Dermis microvascular lymphatic vessel endothelial cell (primary cell): Measurements from ENCODE around the gene PEAR1. TPM values are rescaled to one million over a fixed set of nuclear protein-coding genes. Genes with fewer than 3 reads are reported as not detected.

ENCODE experiments used
- DNase-seq, 2 donors: peaks; one replicate each; pipeline versions ENCODE4 v3.0.0 to v3.0.0-alpha.2; 2010; ENCODE audit warnings: low read depth in 2 of 2
- total RNA-seq: library from RNA; depleted of rRNA; stranded (reverse); fragments of >200 nt; gene quantifications from 2 replicates; pipeline ENCODE4 v1.2.1, GENCODE V29; 2014

Gene PEAR1, protein sequence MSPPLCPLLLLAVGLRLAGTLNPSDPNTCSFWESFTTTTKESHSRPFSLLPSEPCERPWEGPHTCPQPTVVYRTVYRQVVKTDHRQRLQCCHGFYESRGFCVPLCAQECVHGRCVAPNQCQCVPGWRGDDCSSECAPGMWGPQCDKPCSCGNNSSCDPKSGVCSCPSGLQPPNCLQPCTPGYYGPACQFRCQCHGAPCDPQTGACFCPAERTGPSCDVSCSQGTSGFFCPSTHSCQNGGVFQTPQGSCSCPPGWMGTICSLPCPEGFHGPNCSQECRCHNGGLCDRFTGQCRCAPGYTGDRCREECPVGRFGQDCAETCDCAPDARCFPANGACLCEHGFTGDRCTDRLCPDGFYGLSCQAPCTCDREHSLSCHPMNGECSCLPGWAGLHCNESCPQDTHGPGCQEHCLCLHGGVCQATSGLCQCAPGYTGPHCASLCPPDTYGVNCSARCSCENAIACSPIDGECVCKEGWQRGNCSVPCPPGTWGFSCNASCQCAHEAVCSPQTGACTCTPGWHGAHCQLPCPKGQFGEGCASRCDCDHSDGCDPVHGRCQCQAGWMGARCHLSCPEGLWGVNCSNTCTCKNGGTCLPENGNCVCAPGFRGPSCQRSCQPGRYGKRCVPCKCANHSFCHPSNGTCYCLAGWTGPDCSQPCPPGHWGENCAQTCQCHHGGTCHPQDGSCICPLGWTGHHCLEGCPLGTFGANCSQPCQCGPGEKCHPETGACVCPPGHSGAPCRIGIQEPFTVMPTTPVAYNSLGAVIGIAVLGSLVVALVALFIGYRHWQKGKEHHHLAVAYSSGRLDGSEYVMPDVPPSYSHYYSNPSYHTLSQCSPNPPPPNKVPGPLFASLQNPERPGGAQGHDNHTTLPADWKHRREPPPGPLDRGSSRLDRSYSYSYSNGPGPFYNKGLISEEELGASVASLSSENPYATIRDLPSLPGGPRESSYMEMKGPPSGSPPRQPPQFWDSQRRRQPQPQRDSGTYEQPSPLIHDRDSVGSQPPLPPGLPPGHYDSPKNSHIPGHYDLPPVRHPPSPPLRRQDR
- 10.9 and 25.2 TPM in 2 replicates for total RNA-seq

- peak; percentile 65 to 87 for DNase-seq
Observed at GRCh38 chr1:156893048-156893953, at the start of gene PEAR1. Gene PEAR1, plus strand, starts transcription at chr1:156893718. Its CDS starts 10,209 bp downstream, at chr1:156903927.

DNA sequence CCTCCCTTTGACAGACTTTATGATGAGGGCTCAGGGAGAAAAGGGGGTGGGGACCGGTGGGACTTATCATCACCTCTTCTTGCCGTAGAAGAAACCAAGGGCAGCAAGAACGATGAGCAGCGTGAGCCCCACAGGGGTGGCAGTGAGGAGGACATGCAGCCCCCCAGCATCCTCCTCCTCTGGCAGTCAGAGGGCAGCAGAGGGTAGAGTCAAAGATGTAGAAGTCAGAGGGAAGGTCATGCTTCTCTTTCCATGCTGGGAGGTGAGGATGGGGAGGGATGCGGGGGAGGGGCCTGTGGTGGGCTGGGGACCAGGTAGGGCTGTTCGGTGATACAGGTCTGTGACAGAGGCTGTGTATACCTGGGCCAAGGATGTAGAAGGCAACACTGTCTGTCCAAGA lies 49.4 kb upstream of the PEAR1 start:
- no peak for DNase-seq

DNA sequence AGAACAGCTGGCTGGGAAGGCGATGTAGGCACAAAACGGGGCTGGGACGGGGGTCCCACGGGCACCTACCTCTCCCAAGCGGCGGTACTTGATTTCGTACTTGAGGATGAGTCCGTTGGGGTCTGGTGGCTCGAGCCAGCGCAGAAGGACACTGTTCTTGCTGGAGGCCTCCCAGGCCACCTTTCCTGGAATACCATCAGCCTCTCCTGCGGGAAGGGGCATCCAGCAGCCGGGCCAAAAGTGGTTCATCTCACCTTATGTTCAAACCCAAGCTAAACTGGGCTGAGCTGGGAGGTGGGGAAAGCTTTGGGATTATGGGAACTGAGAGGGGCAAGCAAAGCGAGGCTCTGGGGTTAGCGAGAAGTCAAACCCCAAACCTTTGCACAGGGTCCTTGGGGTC lies 48.9 kb upstream of the PEAR1 start:
- DNase-seq: no peak

GRCh38 chr1:156845055-156845952 lies 48.2 kb upstream of the PEAR1 start:
- DNase-seq: no peak

DNA sequence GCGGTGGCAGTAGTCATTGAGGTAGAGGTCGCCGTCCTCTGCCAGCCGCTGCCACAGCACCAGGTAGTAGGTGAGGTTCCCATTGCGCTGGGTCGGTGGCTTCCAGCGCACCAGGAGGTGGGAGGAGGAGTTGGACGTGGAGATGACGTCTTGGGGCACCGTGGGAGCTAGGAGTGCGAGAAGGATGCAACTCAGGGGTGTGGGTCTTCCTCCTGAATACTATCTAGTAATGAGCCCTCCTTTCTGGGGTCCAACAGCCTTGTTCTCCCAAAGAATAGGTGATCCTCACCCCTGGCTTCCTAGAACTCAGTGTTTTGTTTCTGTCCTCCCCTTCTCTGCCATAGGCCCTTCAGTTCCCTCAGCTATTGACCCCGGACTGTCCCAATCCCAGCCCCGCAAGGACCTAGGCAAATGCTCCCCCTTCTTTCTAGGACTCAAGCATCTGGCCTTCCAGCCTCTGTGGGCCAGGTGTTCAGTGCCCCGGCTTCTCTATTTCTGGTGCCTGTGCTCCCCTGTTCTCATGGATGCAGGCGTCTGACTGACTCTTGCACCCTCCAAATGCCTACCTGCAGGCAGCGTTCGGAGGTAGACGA lies 47.5 kb upstream of the PEAR1 start:
- no peak for DNase-seq

- DNase-seq: no peak
Observed at GRCh38 chr1:156846643-156847042, 46.9 kb upstream of the PEAR1 start.

- DNase-seq: no peak
Observed at GRCh38 chr1:156847591-156848460, 45.7 kb upstream of the PEAR1 start.

- no peak for DNase-seq
Observed at GRCh38 chr1:156848461-156849150, 44.9 kb upstream of the PEAR1 start.

- no peak for DNase-seq
Observed at GRCh38 chr1:156849151-156849496, 44.4 kb upstream of the PEAR1 start.

GRCh38 chr1:156851779-156852417 lies 41.6 kb upstream of the PEAR1 start:
- no peak for DNase-seq

DNA sequence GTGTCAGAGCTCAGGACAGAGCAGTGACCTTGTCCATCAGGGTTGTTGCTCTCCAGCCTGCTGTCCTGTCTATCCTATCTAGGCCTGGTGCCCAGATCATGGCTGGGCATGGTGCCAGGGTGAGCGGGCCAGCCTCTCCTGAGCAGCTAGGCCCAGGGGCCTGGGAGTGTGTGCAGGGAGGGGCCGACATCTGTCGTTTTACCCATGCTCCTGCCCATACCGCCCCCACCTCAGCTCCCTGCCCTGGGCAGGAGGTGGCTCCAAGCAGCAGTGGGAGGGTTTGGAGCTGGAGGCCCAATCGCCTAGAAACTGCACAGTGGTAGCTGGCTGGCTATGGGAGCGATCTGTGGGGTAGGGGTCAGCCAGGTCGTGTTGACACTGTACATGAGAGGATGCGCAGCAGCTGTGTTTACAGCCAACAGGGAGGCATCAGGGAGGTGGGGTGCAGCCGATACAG lies 41.1 kb upstream of the PEAR1 start:
- DNase-seq: peak; percentile 28 to 37

DNA sequence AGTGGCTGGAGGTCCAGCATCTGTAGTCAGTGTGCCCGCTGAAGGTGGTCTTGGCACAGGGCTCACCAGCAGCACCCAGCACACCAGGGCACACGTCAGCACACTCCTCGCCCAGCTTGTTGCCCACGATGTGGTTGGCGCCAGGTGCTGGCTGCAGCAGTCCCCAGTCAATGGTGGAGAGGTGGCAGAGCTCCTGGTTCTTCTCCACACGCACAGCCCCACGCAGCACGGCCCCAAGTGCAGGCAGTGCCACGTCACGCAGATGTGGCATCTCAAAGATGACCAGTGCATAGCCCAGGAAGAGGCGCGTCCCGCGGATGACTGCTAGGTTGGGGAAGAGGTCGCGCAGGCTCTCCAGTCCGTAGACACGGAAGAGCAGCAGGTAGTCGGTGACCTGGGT lies 39.8 kb upstream of the PEAR1 start:
- no peak for DNase-seq

DNA sequence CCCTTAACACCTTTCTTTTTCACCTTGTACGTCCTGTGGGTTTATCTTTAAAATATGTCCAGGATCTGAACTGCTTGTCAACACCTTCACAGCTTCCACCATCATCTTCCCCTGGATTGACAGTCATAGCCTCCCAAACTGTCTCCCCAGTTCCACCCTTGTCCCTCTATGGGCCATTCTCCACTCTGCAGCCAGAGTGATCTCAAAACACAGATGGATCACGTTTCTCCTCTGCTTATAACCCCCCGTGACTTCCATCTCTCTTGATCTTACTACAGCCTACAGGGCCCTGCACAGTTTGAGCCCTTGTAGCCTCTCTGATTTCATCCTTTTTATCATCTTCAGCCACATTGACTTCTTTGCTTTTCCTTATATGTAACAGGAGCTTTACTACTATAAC lies 38.9 kb upstream of the PEAR1 start:
- no peak for DNase-seq

DNA sequence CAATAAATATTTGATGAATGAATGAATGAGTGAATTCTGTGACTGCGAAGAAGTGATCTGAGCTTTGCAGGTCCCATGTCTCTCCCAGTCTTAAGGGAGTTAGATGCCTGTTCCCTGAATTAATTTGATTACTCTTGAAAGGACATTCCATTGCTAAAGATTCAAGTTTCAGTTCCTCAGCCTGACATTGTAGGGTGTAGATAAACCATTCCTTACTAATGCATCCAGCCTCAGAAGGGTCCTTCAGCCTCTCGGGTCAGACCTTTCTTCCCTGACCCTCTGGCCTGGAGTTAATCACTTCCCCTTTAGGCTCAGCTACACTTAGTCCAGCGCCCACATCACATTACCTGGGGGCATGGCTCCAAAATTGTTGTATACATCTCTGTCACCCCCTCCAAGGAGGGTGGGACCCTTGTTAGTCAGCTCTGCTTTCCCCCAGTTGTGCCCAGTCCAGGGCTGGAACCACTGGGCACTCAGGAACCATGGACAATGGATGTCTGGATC lies 37.2 kb upstream of the PEAR1 start:
- DNase-seq: no peak

- no peak for DNase-seq
Observed at GRCh38 chr1:156857532-156857931, 36.0 kb upstream of the PEAR1 start.

- DNase-seq: no peak
Observed at GRCh38 chr1:156858555-156858956, 35.0 kb upstream of the PEAR1 start.

DNA sequence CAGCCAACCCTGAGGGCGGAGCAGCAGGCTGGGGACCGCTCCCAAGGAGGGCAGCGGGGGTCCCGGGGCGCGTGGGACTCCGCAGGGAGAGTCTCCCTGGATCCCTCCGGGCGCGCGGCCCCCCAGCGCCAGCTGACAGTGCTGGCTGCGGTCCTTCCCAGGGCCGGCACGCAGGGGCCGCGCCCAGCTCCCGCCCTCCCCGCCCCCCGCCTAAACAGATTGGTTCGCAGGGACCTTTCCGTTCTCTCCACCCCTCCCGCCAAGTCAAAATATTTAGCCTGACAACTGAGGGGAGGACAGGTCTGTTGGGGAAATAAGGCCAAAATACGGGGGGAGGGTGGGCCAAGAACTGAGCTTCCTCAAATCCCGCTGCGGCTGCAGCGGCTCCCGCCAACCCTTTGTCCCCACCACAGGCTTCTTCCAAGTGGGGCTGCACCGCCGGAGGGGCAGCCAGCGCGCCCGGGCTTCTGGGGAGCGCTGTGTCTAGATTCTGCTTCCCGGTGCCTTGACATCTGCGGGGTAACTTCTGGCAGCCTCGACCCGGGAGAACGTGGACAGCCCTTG lies 34.5 kb upstream of the PEAR1 start, which contains the start of gene INSRR:
Gene INSRR, minus strand, starts transcription at position 159 of the 564 bp plus-strand sequence. CDS start 496 bp downstream, outside the sequence.
- no peak for DNase-seq
